ENCODE results near the gene CLDN15. TPM values are rescaled to one million over a fixed set of nuclear protein-coding genes. Genes with fewer than 3 reads are reported as not detected.

Gene CLDN15
- total RNA-seq, 1 donor from 2014 or later = 6.6 TPM

DNA sequence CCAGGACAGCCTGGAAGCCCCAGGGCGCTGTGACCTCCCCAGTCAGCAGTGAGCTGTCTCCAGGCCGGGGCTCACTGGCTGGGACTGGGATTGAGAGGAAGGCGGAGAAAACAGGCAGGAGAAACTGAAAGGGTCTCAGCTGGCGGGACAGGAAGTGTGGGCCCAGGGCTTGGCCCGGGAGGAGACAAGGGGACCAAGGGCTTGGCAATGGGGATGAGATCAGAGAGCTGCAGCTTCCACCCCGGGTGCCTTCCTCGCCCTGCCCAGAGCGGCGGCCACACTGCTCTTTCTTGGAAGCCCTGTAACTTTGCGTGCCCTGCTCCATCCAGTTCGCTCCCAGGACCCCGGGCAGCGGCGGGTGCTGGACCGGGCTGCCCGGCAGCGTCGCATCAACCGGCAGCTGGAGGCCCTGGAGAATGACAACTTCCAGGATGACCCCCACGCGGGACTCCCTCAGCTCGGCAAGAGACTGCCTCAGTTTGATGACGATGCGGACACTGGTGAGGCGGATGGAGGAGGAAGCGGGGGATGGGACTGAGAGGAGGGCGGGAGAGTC, 15.2 kb downstream of the CLDN15 start:
- H3K9me3 Mint-ChIP-seq (ENCODE audit: low read depth) = no peaks in the 10 kb centered on the region
- peaks cover 23% of the 10 kb centered on the region for H3K36me3 Mint-ChIP-seq (ENCODE audit: low read depth)
- no peak overlapping the region for H3K27ac Mint-ChIP-seq (ENCODE audit: unreplicated experiment)
- H3K4me3 Mint-ChIP-seq (ENCODE audit: unreplicated experiment) = no peak overlapping the region
- no peaks in the 10 kb centered on the region for H3K27me3 Mint-ChIP-seq (ENCODE audit: low read depth)
- no peak for TF ChIP-seq CTCF (IDR thresholded peaks at IDR 0.05)
- DNase-seq (ENCODE audit: low spot score) = no peak
- H3K4me1 Mint-ChIP-seq (ENCODE audit: low read depth) = peaks cover 19% of the 10 kb centered on the region

GRCh38 chr7:101220295-101220694, 17.3 kb downstream of the CLDN15 start:
- no peak overlapping the region for H3K4me3 Mint-ChIP-seq (ENCODE audit: unreplicated experiment)
- no peak overlapping the region for H3K27ac Mint-ChIP-seq (ENCODE audit: unreplicated experiment)
- DNase-seq (ENCODE audit: low spot score) = no peak
- H3K36me3 Mint-ChIP-seq (ENCODE audit: low read depth) = peaks cover 20% of the 10 kb centered on the region
- no peak for TF ChIP-seq CTCF (IDR thresholded peaks at IDR 0.05)
- peaks cover 34% of the 10 kb centered on the region for H3K4me1 Mint-ChIP-seq (ENCODE audit: low read depth)
- no peaks in the 10 kb centered on the region for H3K27me3 Mint-ChIP-seq (ENCODE audit: low read depth)
- H3K9me3 Mint-ChIP-seq (ENCODE audit: low read depth) = no peaks in the 10 kb centered on the region

- H3K27me3 Mint-ChIP-seq (ENCODE audit: low read depth) = no peaks in the 10 kb centered on the region
- H3K4me3 Mint-ChIP-seq (ENCODE audit: unreplicated experiment) = peak overlapping the region; percentile 97
- H3K36me3 Mint-ChIP-seq (ENCODE audit: low read depth) = peaks cover 13% of the 10 kb centered on the region
- H3K9me3 Mint-ChIP-seq (ENCODE audit: low read depth) = no peaks in the 10 kb centered on the region
- no peak for DNase-seq (ENCODE audit: low spot score)
- no peak for TF ChIP-seq CTCF (IDR thresholded peaks at IDR 0.05)
- H3K27ac Mint-ChIP-seq (ENCODE audit: unreplicated experiment) = peak overlapping the region; percentile 94
- peaks cover 41% of the 10 kb centered on the region for H3K4me1 Mint-ChIP-seq (ENCODE audit: low read depth)
These were observed 19.1 kb downstream of the CLDN15 start for GRCh38 chr7:101218236-101219125.

DNA sequence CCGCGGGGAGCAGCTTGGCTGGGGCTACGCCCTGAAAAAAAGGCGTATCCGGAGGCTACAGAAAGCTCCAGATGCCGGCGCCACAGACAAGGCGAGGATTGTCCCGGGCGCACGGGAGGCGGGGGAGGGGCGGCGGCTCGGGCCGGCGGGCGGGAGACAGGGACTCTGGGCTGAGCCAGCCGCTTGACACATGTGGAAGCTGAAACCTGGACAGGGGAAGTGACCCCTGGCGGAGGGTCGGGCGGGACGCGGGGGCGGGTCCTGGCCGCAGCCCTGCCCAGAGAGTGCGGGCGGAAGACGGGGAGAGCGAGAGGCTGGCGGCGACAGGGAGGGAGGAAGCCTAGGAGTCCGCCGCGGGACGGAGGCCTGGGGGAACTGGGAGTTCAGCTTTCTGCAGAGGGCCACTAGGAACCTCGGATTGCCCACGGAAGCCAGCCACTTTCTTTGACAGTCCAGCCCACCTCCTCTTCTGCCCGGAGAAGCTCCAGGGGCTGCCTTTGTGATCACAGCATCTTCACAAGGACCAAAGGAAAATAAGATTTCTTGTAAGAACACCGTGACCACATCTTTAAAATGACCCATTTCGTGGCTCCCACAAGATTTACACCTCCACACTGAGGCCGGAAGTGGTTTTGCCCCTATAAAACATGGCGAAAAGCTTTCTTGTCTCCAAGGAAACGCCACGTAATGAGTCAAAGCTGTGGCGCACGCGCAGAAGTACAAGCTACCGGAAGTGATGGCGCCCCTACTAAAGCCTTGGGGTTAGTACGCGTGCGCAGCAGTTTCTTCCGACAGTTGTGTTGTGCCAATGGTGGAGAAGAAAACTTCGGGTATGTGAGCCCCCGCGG, 20.0 kb downstream of the CLDN15 start, which contains the start of the genes PLOD3 and ZNHIT1:
Gene PLOD3 (minus strand): TSS at position 194 of the 848 bp plus-strand sequence. CDS start 307 bp downstream, outside the sequence.
Gene ZNHIT1 (plus strand): TSS at position 778 of the 848 bp plus-strand sequence. CDS start 31 bp downstream, at position 809.
- Mint-ChIP-seq H3K27ac (ENCODE audit: unreplicated experiment) (peak within 1 kb of the TSS; percentile 94), H3K27me3 (ENCODE audit: low read depth) (no peaks in the 10 kb centered on the region), H3K4me1 (ENCODE audit: low read depth) (peaks cover 41% of the 10 kb centered on the region), H3K9me3 (ENCODE audit: low read depth) (no peaks in the 10 kb centered on the region), H3K36me3 (ENCODE audit: low read depth) (peaks cover 10% of the 10 kb centered on the region), H3K4me3 (ENCODE audit: unreplicated experiment) (peak within 1 kb of the TSS; percentile 97)
- DNase-seq (ENCODE audit: low spot score) = no peak
- peak; percentile 41 for TF ChIP-seq CTCF (IDR thresholded peaks at IDR 0.05)
